ENCODE data around the gene EPB41L4B.

GRCh38 chr9:109351032-109351431 lies 30.2 kb upstream of the EPB41L4B start:
- TF ChIP-seq CTCF (IDR thresholded peaks at IDR 0.05 in 2 of 3, conservative IDR thresholded peaks at IDR 0.05 in 1 of 3; ENCODE audit: borderline replicate concordance in 1 of 3, insufficient read depth in 1 of 3, low read depth in 2 of 3, low read length in 2 of 3) (no peak), MAX (IDR thresholded peaks at IDR 0.05) (no peak), RAD21 (IDR thresholded peaks at IDR 0.05; ENCODE audit: low read depth) (no peak), EZH2 (IDR thresholded peaks at IDR 0.05) (no peak), POLR2A (IDR thresholded peaks at IDR 0.05; ENCODE audit: borderline replicate concordance, extremely low read depth, insufficient read depth, insufficient read length) (no peak), ATF3 (IDR thresholded peaks at IDR 0.05) (no peak), POLR2AphosphoS5 (IDR thresholded peaks at IDR 0.05; ENCODE audit: low read depth, low read length) (no peak)
